SU-DHL-6 (cell line): Measurements from ENCODE around the gene SLC39A5.

Experiments used
- EZH2phosphoT487 ChIP-seq: fragments of 200-600 bp; sonication (generic), shearing (Covaris generic); conservative IDR thresholded peaks from 2 replicates; pipeline ENCODE4 v1.6.1; 2018; ENCODE audit warnings: mild to moderate bottlenecking, antibody characterized with exemption, low read length, moderate library complexity, mixed read lengths
- TF ChIP-seq, protein P1 (sequence below): fragments of 200-600 bp; sonication (generic); IDR thresholded peaks from one replicate; pipeline ENCODE4 v1.5.1; 2017; ENCODE audit warnings: antibody characterized with exemption, mild to moderate bottlenecking, low read length, moderate library complexity; ENCODE audit not compliant: insufficient read depth, poor library complexity, severe bottlenecking

DNA sequence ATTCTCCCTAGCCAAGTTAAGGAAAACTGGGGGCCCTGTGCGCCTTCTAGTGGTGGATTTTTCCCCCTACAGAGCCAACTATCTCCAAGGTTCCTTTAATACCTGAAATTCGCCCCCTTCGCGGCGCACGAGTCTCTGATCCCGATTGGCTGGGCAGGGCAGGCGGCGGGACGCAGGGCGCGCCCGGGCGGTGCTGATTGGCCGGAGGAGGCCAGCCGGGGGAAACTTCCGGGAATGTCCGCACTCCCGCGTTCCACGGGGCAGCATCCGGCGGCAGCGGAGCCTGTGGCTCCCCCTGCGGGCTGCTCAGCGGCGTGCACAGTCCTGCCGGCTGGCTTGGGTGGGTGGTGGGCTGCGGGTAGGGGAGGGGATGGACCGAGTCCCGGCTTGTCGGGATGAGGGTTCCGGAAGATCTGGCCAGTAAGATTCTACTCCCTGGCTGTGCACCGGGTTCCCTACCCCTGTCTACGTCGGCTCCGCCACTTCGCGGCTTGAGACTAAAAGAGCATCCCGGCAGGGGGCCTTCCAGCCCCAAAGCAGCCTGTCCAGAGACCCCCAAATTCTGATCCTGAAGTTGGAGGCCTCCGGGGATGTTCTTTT, 5.6 kb upstream of the SLC39A5 start, which contains the start of gene NABP2:
- TF ChIP-seq, protein P1, sequence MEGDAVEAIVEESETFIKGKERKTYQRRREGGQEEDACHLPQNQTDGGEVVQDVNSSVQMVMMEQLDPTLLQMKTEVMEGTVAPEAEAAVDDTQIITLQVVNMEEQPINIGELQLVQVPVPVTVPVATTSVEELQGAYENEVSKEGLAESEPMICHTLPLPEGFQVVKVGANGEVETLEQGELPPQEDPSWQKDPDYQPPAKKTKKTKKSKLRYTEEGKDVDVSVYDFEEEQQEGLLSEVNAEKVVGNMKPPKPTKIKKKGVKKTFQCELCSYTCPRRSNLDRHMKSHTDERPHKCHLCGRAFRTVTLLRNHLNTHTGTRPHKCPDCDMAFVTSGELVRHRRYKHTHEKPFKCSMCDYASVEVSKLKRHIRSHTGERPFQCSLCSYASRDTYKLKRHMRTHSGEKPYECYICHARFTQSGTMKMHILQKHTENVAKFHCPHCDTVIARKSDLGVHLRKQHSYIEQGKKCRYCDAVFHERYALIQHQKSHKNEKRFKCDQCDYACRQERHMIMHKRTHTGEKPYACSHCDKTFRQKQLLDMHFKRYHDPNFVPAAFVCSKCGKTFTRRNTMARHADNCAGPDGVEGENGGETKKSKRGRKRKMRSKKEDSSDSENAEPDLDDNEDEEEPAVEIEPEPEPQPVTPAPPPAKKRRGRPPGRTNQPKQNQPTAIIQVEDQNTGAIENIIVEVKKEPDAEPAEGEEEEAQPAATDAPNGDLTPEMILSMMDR: peak; percentile 93
- no peak for TF ChIP-seq EZH2phosphoT487
